G401.6 (cell line): Measurements from ENCODE around the gene TNRC6C.
"Not testable (repeated sequence)": the region's sequence is repeated elsewhere in the genome, so short reads cannot be mapped to it uniquely, and the experiment has no call there.

ENCODE experiments used
- FAIRE-seq: peaks from 2 replicates; lab custom pipeline; 2012; peaks lifted over from hg19 to GRCh38; lab: Jason Lieb, UNC

The TNRC6C gene

GRCh38 chr17:78127239-78127887 lies 168.9 kb downstream of the TNRC6C start:
- no peak for FAIRE-seq

- no peak for FAIRE-seq
These were observed 169.5 kb downstream of the TNRC6C start for GRCh38 chr17:78127888-78128550.

GRCh38 chr17:78128551-78129350 lies 170.2 kb downstream of the TNRC6C start, which contains the start of gene TMC6:
TMC6 (minus strand) TSS chr17:78128755; CDS start chr17:78126832, 1,923 bp downstream.
- FAIRE-seq = no peak

- FAIRE-seq = no peak
These were observed 171.0 kb downstream of the TNRC6C start for GRCh38 chr17:78129351-78130089.

- FAIRE-seq = no peak
These were observed 171.6 kb downstream of the TNRC6C start for GRCh38 chr17:78130090-78130436.

GRCh38 chr17:78130437-78131101 lies 172.1 kb downstream of the TNRC6C start, which contains the start of gene TMC8:
TMC8 (plus strand) TSS chr17:78130771; CDS start chr17:78131589, 818 bp downstream.
- no peak for FAIRE-seq

- FAIRE-seq = no peak
These were observed 172.9 kb downstream of the TNRC6C start for GRCh38 chr17:78131172-78132083.

GRCh38 chr17:78132084-78132676 lies 173.7 kb downstream of the TNRC6C start:
- FAIRE-seq = no peak

- FAIRE-seq = no peak
These were observed 174.3 kb downstream of the TNRC6C start for GRCh38 chr17:78132767-78133178.

GRCh38 chr17:78133179-78133951 lies 174.9 kb downstream of the TNRC6C start:
- FAIRE-seq = no peak

- no peak for FAIRE-seq
These were observed 175.7 kb downstream of the TNRC6C start for GRCh38 chr17:78133971-78134898.

- no peak for FAIRE-seq
These were observed 176.4 kb downstream of the TNRC6C start for GRCh38 chr17:78134899-78135385.

- no peak for FAIRE-seq
These were observed 177.5 kb downstream of the TNRC6C start for GRCh38 chr17:78135858-78136500.

- FAIRE-seq = no peak
These were observed 179.1 kb downstream of the TNRC6C start for GRCh38 chr17:78137392-78138203.

- FAIRE-seq = no peak
These were observed 179.9 kb downstream of the TNRC6C start for GRCh38 chr17:78138204-78139060.

GRCh38 chr17:78139861-78140168 lies 181.3 kb downstream of the TNRC6C start:
- not testable (repeated sequence) for FAIRE-seq
